SK-N-MC (cell line): ENCODE data around the gene TMC1.
"Not testable (repeated sequence)": the region's sequence is repeated elsewhere in the genome, so short reads cannot be mapped to it uniquely, and the experiment has no call there.

Experiments
- DNase-seq: peaks from one replicate; pipeline ENCODE4 v3.0.0-alpha.2; 2011; ENCODE audit warnings: low read depth, low spot score
- H3K27ac ChIP-seq: fragments of 200-600 bp; sonication (generic); 2 replicates; pipeline ENCODE4 v1.5.1; 2016; ENCODE audit warnings: mixed run types
- H3K36me3 ChIP-seq: fragments of 200-600 bp; sonication (generic); 2 replicates; pipeline ENCODE4 v1.6.1; 2017; ENCODE audit warnings: antibody characterized with exemption, low read length, mixed read lengths; ENCODE audit not compliant: insufficient read depth
- H3K4me3 ChIP-seq: fragments of 200-600 bp; sonication (generic); 2 replicates; pipeline ENCODE4 v1.5.1; 2016
- H3K9ac ChIP-seq: fragments of 200-600 bp; sonication (generic); 2 replicates; pipeline ENCODE4 v1.8.0; 2017; ENCODE audit warnings: mixed run types, mixed read lengths; ENCODE audit not compliant: insufficient read length
- H3K9me3 ChIP-seq: fragments of 200-600 bp; sonication (generic); 2 replicates; pipeline ENCODE4 v1.6.1; 2017; ENCODE audit warnings: low read depth, mild to moderate bottlenecking, antibody characterized with exemption, low read length, moderate library complexity, mixed read lengths
- EZH2 ChIP-seq: fragments of 200-600 bp; sonication (generic); IDR thresholded peaks from one replicate; pipeline ENCODE4 v1.6.1; 2017; ENCODE audit warnings: antibody characterized with exemption
- FOXP2 ChIP-seq: optimal IDR thresholded peaks from 2 replicates; pipeline ENCODE3; 2011; ENCODE audit warnings: mild to moderate bottlenecking, moderate library complexity; ENCODE audit not compliant: insufficient read depth; ENCODE audit errors: extremely low read length, control extremely low read depth
- POLR2AphosphoS5 ChIP-seq: IDR thresholded peaks from 2 replicates; pipeline ENCODE4 v1.6.1; 2012; ENCODE audit warnings: mild to moderate bottlenecking, low read depth, low read length, borderline replicate concordance

Gene TMC1

GRCh38 chr9:72537671-72538070 is 16.3 kb downstream of the TMC1 start:
- DNase-seq = no peak
- no peaks in the 10 kb centered on the region for H3K36me3 ChIP-seq
- no peak overlapping the region for H3K4me3 ChIP-seq
- TF ChIP-seq EZH2 = no peak
- TF ChIP-seq POLR2AphosphoS5 = no peak
- TF ChIP-seq FOXP2 = no peak
- no peak overlapping the region for H3K9ac ChIP-seq
- no peak overlapping the region for H3K27ac ChIP-seq
- H3K9me3 ChIP-seq = no peaks in the 10 kb centered on the region

- no peak overlapping the region for H3K9ac ChIP-seq
- H3K36me3 ChIP-seq = no peaks in the 10 kb centered on the region
- H3K27ac ChIP-seq = no peak overlapping the region
- no peak for TF ChIP-seq FOXP2
- TF ChIP-seq POLR2AphosphoS5 = no peak
- TF ChIP-seq EZH2 = no peak
- H3K9me3 ChIP-seq = no peaks in the 10 kb centered on the region
- no peak overlapping the region for H3K4me3 ChIP-seq
- DNase-seq = no peak
These were observed 17.7 kb downstream of the TMC1 start for GRCh38 chr9:72538921-72539702.

GRCh38 chr9:72539824-72540347 is 18.5 kb downstream of the TMC1 start:
- no peak overlapping the region for H3K27ac ChIP-seq
- H3K9ac ChIP-seq = no peak overlapping the region
- H3K9me3 ChIP-seq = no peaks in the 10 kb centered on the region
- DNase-seq = no peak
- H3K36me3 ChIP-seq = no peaks in the 10 kb centered on the region
- no peak overlapping the region for H3K4me3 ChIP-seq
- TF ChIP-seq EZH2 = no peak
- no peak for TF ChIP-seq POLR2AphosphoS5
- TF ChIP-seq FOXP2 = no peak

GRCh38 chr9:72540348-72540873 is 19.0 kb downstream of the TMC1 start:
- no peak for DNase-seq
- Histone ChIP-seq H3K36me3 (no peaks in the 10 kb centered on the region), H3K9ac (no peak overlapping the region), H3K9me3 (no peaks in the 10 kb centered on the region), H3K4me3 (no peak overlapping the region), H3K27ac (no peak overlapping the region)
- TF ChIP-seq FOXP2 (no peak), POLR2AphosphoS5 (no peak), EZH2 (no peak)

GRCh38 chr9:72542537-72542833 is 21.1 kb downstream of the TMC1 start:
- H3K4me3 ChIP-seq, DNase-seq, H3K27ac ChIP-seq, H3K9ac ChIP-seq, H3K9me3 ChIP-seq, H3K36me3 ChIP-seq: not testable (repeated sequence)

- H3K36me3 ChIP-seq = no peaks in the 10 kb centered on the region
- H3K27ac ChIP-seq = no peak overlapping the region
- no peak for DNase-seq
These were observed 21.5 kb downstream of the TMC1 start for GRCh38 chr9:72542917-72543316.

GRCh38 chr9:72551306-72551705 is 29.9 kb downstream of the TMC1 start:
- H3K9ac ChIP-seq = no peak overlapping the region
- H3K9me3 ChIP-seq = no peaks in the 10 kb centered on the region
- no peak for DNase-seq
- no peak overlapping the region for H3K27ac ChIP-seq
- no peaks in the 10 kb centered on the region for H3K36me3 ChIP-seq
- TF ChIP-seq FOXP2 (no peak), POLR2AphosphoS5 (no peak), EZH2 (no peak)
- no peak overlapping the region for H3K4me3 ChIP-seq

More at GRCh38 chr9:72542917-72543316, 21.5 kb downstream of the TMC1 start:
- TF ChIP-seq POLR2AphosphoS5 (no peak), FOXP2 (no peak), EZH2 (no peak)
- Histone ChIP-seq H3K9me3 (no peaks in the 10 kb centered on the region), H3K4me3 (no peak overlapping the region), H3K9ac (no peak overlapping the region)

- no peak overlapping the region for H3K4me3 ChIP-seq
- no peak for TF ChIP-seq FOXP2
- TF ChIP-seq POLR2AphosphoS5 = no peak
- no peak for TF ChIP-seq EZH2
- no peak overlapping the region for H3K9ac ChIP-seq
- H3K9me3 ChIP-seq = no peaks in the 10 kb centered on the region
- DNase-seq = no peak
- no peak overlapping the region for H3K27ac ChIP-seq
- H3K36me3 ChIP-seq = no peaks in the 10 kb centered on the region
These were observed 30.9 kb downstream of the TMC1 start for GRCh38 chr9:72552356-72552755.
